GM19351 (cell line): ENCODE measurements around the gene SLC2A3.
"Not testable (repeated sequence)": the region's sequence is repeated elsewhere in the genome, so short reads cannot be mapped to it uniquely, and the experiment has no call there.

Source experiments
- ATAC-seq: cut with Tn5 transposase; IDR thresholded peaks from one replicate; pipeline ENCODE4 v1.9.1; 2021; ENCODE audit warnings: mild to moderate bottlenecking, moderate library complexity; ENCODE audit not compliant: unreplicated experiment

SLC2A3 gene

GRCh38 chr12:7951671-7952070, 15.7 kb upstream of the SLC2A3 start:
- no peak for ATAC-seq

- not testable (repeated sequence) for ATAC-seq
These were observed 14.4 kb upstream of the SLC2A3 start for GRCh38 chr12:7950230-7950943.

GRCh38 chr12:7948589-7949260, 12.7 kb upstream of the SLC2A3 start:
- no peak for ATAC-seq

- no peak for ATAC-seq
These were observed 11.0 kb upstream of the SLC2A3 start for GRCh38 chr12:7947011-7947410.

GRCh38 chr12:7944760-7945159, 8.8 kb upstream of the SLC2A3 start:
- ATAC-seq, result not testable (repeated sequence)

GRCh38 chr12:7940906-7941305, 4.9 kb upstream of the SLC2A3 start:
- no peak for ATAC-seq

- ATAC-seq, result no peak
These were observed 2.0 kb upstream of the SLC2A3 start for GRCh38 chr12:7937833-7938506.

GRCh38 chr12:7934889-7935492, 996 bp downstream of the SLC2A3 start:
- no peak for ATAC-seq

GRCh38 chr12:7934091-7934888, 1.7 kb downstream of the SLC2A3 start:
- ATAC-seq, result no peak

GRCh38 chr12:7933255-7933726, 2.7 kb downstream of the SLC2A3 start:
- peak; percentile 89 for ATAC-seq

GRCh38 chr12:7932599-7933240, 3.3 kb downstream of the SLC2A3 start:
- not testable (repeated sequence) for ATAC-seq

GRCh38 chr12:7929083-7929792, 6.7 kb downstream of the SLC2A3 start:
- ATAC-seq, result no peak

GRCh38 chr12:7927470-7927869, 8.5 kb downstream of the SLC2A3 start:
- ATAC-seq, result no peak

- not testable (repeated sequence) for ATAC-seq
These were observed 9.8 kb downstream of the SLC2A3 start for GRCh38 chr12:7926068-7926666.

GRCh38 chr12:7923241-7924236, 12.4 kb downstream of the SLC2A3 start:
- ATAC-seq, result no peak

GRCh38 chr12:7921181-7921580, 14.8 kb downstream of the SLC2A3 start:
- ATAC-seq, result not testable (repeated sequence)

GRCh38 chr12:7918268-7918590, 17.8 kb downstream of the SLC2A3 start:
- ATAC-seq, result not testable (repeated sequence)
